HepG2 (cell line): ENCODE results near the gene BBS1. TPM values are rescaled to one million over a fixed set of nuclear protein-coding genes. Genes with fewer than 3 reads are reported as not detected.

Source experiments
- ARID4A ChIP-seq: sonication (generic); formaldehyde crosslinking; IDR thresholded peaks from 2 replicates; pipeline ENCODE4 v1.5.0; 2020; ENCODE audit warnings: mild to moderate bottlenecking, missing genetic modification reagents, borderline replicate concordance
- BCL6 ChIP-seq: IDR thresholded peaks from 2 replicates; pipeline ENCODE4 v1.6.1; 2016; ENCODE audit warnings: missing genetic modification reagents, missing compliant biosample characterization
- CBX1 ChIP-seq: IDR thresholded peaks from one replicate; pipeline ENCODE4 v1.6.1; 2016; ENCODE audit warnings: antibody characterized with exemption, low read depth
- CERS6 ChIP-seq: sonication (generic); formaldehyde crosslinking; IDR thresholded peaks from 2 replicates; pipeline ENCODE4 v1.5.0; 2020; ENCODE audit warnings: missing genetic modification reagents
- CTCF ChIP-seq: sonication (generic); formaldehyde crosslinking; IDR thresholded peaks from 2 replicates; pipeline ENCODE4 v1.5.0; 2020; ENCODE audit warnings: mild to moderate bottlenecking, missing genetic modification reagents, moderate library complexity
- FOXJ3 ChIP-seq: sonication (generic); formaldehyde crosslinking; IDR thresholded peaks from 2 replicates; pipeline ENCODE4 v1.4.0; 2020; ENCODE audit warnings: missing genetic modification reagents, mild to moderate bottlenecking, borderline replicate concordance
- HDAC1 ChIP-seq: sonication (generic); formaldehyde crosslinking; IDR thresholded peaks from 2 replicates; pipeline ENCODE4 v1.5.1; 2020; ENCODE audit warnings: mild to moderate bottlenecking, missing genetic modification reagents
- HHEX ChIP-seq: IDR thresholded peaks from 2 replicates; pipeline ENCODE4 v1.6.1; 2016; ENCODE audit warnings: control low read depth
- IRF1 ChIP-seq: sonication (generic); formaldehyde crosslinking; IDR thresholded peaks from 2 replicates; pipeline ENCODE4 v1.4.0; 2020; ENCODE audit warnings: low read depth, mild to moderate bottlenecking, missing genetic modification reagents
- KDM5B ChIP-seq: sonication (generic); formaldehyde crosslinking; IDR thresholded peaks from 2 replicates; pipeline ENCODE4 v1.4.0; 2020; ENCODE audit warnings: missing genetic modification reagents, mild to moderate bottlenecking, borderline replicate concordance
- MAFF ChIP-seq: IDR thresholded peaks from 2 replicates; pipeline ENCODE4 v1.6.1; 2011; ENCODE audit warnings: low read depth, low read length, improper control_type of control experiment
- RAD21 ChIP-seq: fragments of 450-650 bp; formaldehyde crosslinking; IDR thresholded peaks from 2 replicates; pipeline ENCODE4 v1.5.0; 2020; ENCODE audit warnings: mild to moderate bottlenecking
- TGIF2 ChIP-seq: IDR thresholded peaks from 2 replicates; pipeline ENCODE4 v1.6.1; 2016; ENCODE audit warnings: control low read depth, missing compliant biosample characterization
- THAP11 ChIP-seq: IDR thresholded peaks from 2 replicates; pipeline ENCODE4 v1.6.1; 2016; ENCODE audit warnings: missing biosample characterization, missing genetic modification reagents
- ZBTB46 ChIP-seq: sonication (generic); formaldehyde crosslinking; IDR thresholded peaks from 2 replicates; pipeline ENCODE4 v1.4.0; 2020; ENCODE audit warnings: mild to moderate bottlenecking, missing genetic modification reagents, borderline replicate concordance
- ZNF3 ChIP-seq: IDR thresholded peaks from 2 replicates; pipeline ENCODE4 v1.7.0; 2017; ENCODE audit warnings: inconsistent platforms
- ZNF546 ChIP-seq: sonication (generic); formaldehyde crosslinking; conservative IDR thresholded peaks from 2 replicates; pipeline ENCODE4 v1.8.1; 2023; ENCODE audit warnings: mild to moderate bottlenecking, missing genetic modification reagents
- ZNF549 ChIP-seq: sonication (generic); formaldehyde crosslinking; IDR thresholded peaks from 2 replicates; pipeline ENCODE4 v1.5.0; 2020; ENCODE audit warnings: missing genetic modification reagents
- ZNF780A ChIP-seq: sonication (generic); formaldehyde crosslinking; IDR thresholded peaks from 2 replicates; pipeline ENCODE4 v1.8.0; 2022; ENCODE audit warnings: mild to moderate bottlenecking, missing genetic modification reagents, moderate library complexity
- ZNF782 ChIP-seq: sonication (generic); formaldehyde crosslinking; IDR thresholded peaks from 2 replicates; pipeline ENCODE4 v1.4.0; 2020; ENCODE audit warnings: missing genetic modification reagents, mild to moderate bottlenecking, borderline replicate concordance
- polyA plus RNA-seq, 8 experiments: library from polyadenylated mRNA; depleted of rRNA in 3 of 8; stranded (reverse) in 7 of 8; unstranded in 1 of 8; fragments of >200 nt; fragmentation: Illumina TruSeq in 4 of 8; extraction: Trizol in 4 of 8; gene quantifications; 2 replicates each; pipeline versions ENCODE4 v1.2.1 to v1.2.3, GENCODE V29; 2011 to 2016; ENCODE audit warnings: low read depth in 4 of 8, missing spikeins in 1 of 8, mixed read lengths in 1 of 8; ENCODE audit not compliant: insufficient read depth in 1 of 8
- total RNA-seq, 5 experiments: library from RNA; depleted of rRNA; stranded (reverse); fragments of >200 nt; fragmentation: Illumina TruSeq; extraction: Trizol; gene quantifications; 2 replicates each; pipeline ENCODE4 v1.2.3, GENCODE V29; 2016; ENCODE audit warnings: low read depth in 1 of 5

The BBS1 gene
- total and polyA plus RNA-seq, 2 of the 13 experiments (the other 11 are each of a cell fraction or from before 2014, with no cell fraction given) = 11.7 to 14.1 TPM

GRCh38 chr11:66545701-66546367, 35.4 kb downstream of the BBS1 start, which contains the start of gene ZDHHC24 (continued):
- TF ChIP-seq CBX1 (no peak), IRF1 (CRISPR knock-in tag) (no peak), CTCF (CRISPR knock-in tag) (0 out of 2 replicates have a peak, but pooled peaks have one; percentile 28), RAD21 (peak; percentile 32; the same call in 1 of the 2 replicates), KDM5B (CRISPR knock-in tag) (peak; percentile 56; the same call in 1 of the 2 replicates), ZNF546 (CRISPR knock-in tag) (peak; percentile 57; the same call in 1 of the 2 replicates), CERS6 (no peak; the same call in 1 of the 2 replicates), HDAC1 (CRISPR knock-in tag) (peak; percentile 76), MAFF (no peak), THAP11 (CRISPR knock-in tag) (peak; percentile 78), HHEX (CRISPR knock-in tag) (no peak), FOXJ3 (CRISPR knock-in tag) (no peak), ZNF3 (CRISPR knock-in tag) (no peak), ARID4A (CRISPR knock-in tag) (peak; percentile 97), ZBTB46 (no peak), TGIF2 (no peak; the same call in 1 of the 2 replicates), ZNF549 (0 out of 2 replicates have a peak, but pooled peaks have one; percentile 46), BCL6 (CRISPR knock-in tag) (no peak), ZNF782 (CRISPR knock-in tag) (peak; percentile 61; the same call in 1 of the 2 replicates), ZNF780A (no peak)
